Retinal pigment epithelial cell (primary cell): ENCODE results near the gene CYP4A22.
"Not testable (repeated sequence)": the region's sequence is repeated elsewhere in the genome, so short reads cannot be mapped to it uniquely, and the experiment has no call there.

ENCODE experiments used
- DNase-seq: peaks from one replicate; pipeline ENCODE4 v3.0.0-alpha.2; 2010; ENCODE audit warnings: low read depth
- H3K4me3 ChIP-seq: 2 replicates; pipeline ENCODE4 v1.5.1; 2011; ENCODE audit warnings: mild to moderate bottlenecking, low read length, control low read depth, moderate library complexity
- TF ChIP-seq, protein P1 (sequence below): conservative IDR thresholded peaks from 2 replicates; pipeline ENCODE4 v1.5.1; 2011; ENCODE audit warnings: low read depth, low read length, control low read depth, inconsistent platforms

The CYP4A22 gene

GRCh38 chr1:47137198-47137597 lies at the start of gene CYP4A22:
Gene CYP4A22 (plus strand): TSS chr1:47137441. CDS start chr1:47137486, 45 bp downstream.
- DNase-seq, result no peak
- TF ChIP-seq, protein P1, sequence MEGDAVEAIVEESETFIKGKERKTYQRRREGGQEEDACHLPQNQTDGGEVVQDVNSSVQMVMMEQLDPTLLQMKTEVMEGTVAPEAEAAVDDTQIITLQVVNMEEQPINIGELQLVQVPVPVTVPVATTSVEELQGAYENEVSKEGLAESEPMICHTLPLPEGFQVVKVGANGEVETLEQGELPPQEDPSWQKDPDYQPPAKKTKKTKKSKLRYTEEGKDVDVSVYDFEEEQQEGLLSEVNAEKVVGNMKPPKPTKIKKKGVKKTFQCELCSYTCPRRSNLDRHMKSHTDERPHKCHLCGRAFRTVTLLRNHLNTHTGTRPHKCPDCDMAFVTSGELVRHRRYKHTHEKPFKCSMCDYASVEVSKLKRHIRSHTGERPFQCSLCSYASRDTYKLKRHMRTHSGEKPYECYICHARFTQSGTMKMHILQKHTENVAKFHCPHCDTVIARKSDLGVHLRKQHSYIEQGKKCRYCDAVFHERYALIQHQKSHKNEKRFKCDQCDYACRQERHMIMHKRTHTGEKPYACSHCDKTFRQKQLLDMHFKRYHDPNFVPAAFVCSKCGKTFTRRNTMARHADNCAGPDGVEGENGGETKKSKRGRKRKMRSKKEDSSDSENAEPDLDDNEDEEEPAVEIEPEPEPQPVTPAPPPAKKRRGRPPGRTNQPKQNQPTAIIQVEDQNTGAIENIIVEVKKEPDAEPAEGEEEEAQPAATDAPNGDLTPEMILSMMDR, result no peak
- H3K4me3 ChIP-seq, result no peak within 1 kb of the TSS

DNA sequence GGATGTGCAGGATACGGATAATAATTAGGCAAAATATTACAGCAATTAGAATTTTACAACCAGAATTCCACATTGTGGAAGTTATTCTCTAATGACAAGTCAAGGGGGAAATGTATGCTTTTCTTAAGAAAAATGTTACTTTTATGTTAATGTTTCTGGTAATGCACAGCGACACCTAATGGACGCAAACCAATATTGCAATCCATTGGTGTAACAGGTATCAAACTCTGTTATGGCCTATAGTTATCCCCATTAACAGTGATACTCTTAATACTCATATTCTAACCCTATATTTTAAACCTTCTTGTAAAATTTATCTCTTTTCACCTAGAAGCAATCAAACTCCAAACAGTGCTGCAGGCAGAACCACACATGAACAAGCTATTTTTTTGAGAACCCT lies 47.9 kb upstream of the CYP4A22 start:
- not testable (repeated sequence) for H3K4me3 ChIP-seq, DNase-seq
- TF ChIP-seq, protein P1, result peak; percentile 45

DNA sequence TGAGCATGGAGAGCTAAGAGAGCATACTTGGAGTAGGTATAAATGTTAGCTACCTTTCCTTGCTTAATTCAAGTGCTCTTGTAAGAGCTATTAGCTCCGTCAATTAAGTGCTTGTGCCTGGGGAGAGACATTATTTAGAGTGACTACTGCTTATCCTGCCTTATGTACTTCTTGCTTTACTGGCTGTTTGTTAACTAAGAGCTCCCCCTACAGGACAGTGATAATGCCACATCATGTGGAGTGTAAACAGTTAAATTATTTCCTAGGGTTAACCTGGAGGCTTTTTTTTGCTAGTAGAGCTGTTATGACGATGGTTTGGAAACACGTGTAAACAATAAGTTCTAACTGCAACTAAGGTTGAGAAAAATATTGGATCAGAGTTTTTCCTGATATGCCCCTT lies 45.8 kb upstream of the CYP4A22 start:
- TF ChIP-seq, protein P1, result peak; percentile 29

GRCh38 chr1:47104816-47105215 lies 32.4 kb upstream of the CYP4A22 start:
- TF ChIP-seq, protein P1, result no peak
- no peak for DNase-seq
- no peak overlapping the region for H3K4me3 ChIP-seq

More for the DNA sequence above, 45.8 kb upstream of the CYP4A22 start:
- H3K4me3 ChIP-seq, DNase-seq: not testable (repeated sequence)

GRCh38 chr1:47106792-47107191 lies 30.4 kb upstream of the CYP4A22 start:
- DNase-seq, result no peak
- TF ChIP-seq, protein P1, result no peak
- H3K4me3 ChIP-seq, result no peak overlapping the region

- H3K4me3 ChIP-seq, DNase-seq: not testable (repeated sequence)
Measured at GRCh38 chr1:47107851-47108574, 29.2 kb upstream of the CYP4A22 start.

DNA sequence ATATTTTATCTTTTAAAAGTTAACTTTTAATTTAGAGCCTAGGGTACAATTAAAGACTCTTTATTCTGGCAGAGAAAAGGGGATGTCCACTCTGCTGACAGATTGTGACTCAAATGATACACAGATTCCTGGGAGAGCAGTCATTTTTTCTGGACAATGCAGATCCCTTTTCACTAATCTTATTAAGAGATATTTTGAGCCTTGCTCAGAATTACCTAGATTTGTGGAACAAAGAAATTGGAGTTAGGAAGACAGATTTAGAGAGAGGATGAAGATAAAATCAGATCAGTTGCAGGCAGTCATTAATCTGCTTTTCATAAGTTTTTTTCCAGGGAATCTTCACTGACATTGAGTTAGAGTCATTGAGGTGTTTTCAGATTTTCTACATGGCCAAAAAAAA lies 27.8 kb upstream of the CYP4A22 start:
- H3K4me3 ChIP-seq, DNase-seq: not testable (repeated sequence)

DNA sequence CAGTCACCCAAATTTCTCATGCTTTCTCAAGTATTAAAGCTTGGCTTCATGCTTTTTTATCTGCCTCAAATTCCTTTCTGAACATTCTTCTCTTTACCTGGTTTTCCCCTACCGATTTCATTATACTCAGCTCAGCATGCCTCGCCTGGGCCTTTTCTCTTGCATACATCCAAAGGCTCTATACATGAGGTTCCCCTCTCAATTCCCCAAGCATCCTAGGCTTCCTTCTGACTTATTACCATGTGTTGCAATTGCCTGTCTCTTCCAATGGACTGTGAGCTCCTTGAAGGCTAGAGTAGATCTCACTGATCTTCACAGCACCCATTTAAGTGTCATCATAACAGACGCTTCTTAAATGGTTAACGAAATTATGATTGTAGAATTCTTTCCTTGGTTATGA lies 24.1 kb upstream of the CYP4A22 start:
- no peak for DNase-seq
- TF ChIP-seq, protein P1, result no peak
- H3K4me3 ChIP-seq, result no peak overlapping the region

GRCh38 chr1:47121039-47121438 lies 16.2 kb upstream of the CYP4A22 start:
- not testable (repeated sequence) for H3K4me3 ChIP-seq, DNase-seq

- DNase-seq, H3K4me3 ChIP-seq: not testable (repeated sequence)
Measured at GRCh38 chr1:47124834-47125233, 12.4 kb upstream of the CYP4A22 start.

- H3K4me3 ChIP-seq, DNase-seq: not testable (repeated sequence)
Measured at GRCh38 chr1:47126997-47127396, 10.2 kb upstream of the CYP4A22 start.
